B cell (primary cell): ENCODE results near the gene RGS6. TPM values are rescaled to one million over a fixed set of nuclear protein-coding genes. Genes with fewer than 3 reads are reported as not detected.

ENCODE experiments used
- ATAC-seq: fragments of 200-7000 bp; cut with Tn5 transposase; one replicate; pipeline ENCODE4 v1.10.0; 2021; ENCODE audit warnings: low read depth, mild to moderate bottlenecking, moderate number of reproducible peaks, moderate library complexity
- CTCF ChIA-PET: fragments of 350-600 bp; sonication (Branson Sonifier 250); formaldehyde crosslinking; loops from one replicate; lab custom pipeline; 2021; ENCODE audit warnings: antibody characterized with exemption, inconsistent platforms; lab: Charles Lee
- POLR2A ChIA-PET: fragments of 350-600 bp; sonication (Branson Sonifier 250); formaldehyde crosslinking; loops from one replicate; lab custom pipeline; 2021; ENCODE audit warnings: antibody characterized with exemption; lab: Charles Lee
- DNase-seq: peaks from one replicate; pipeline ENCODE4 v3.0.0; 2013
- H2AFZ ChIP-seq: 2 replicates; pipeline ENCODE4 v1.6.1; 2012; ENCODE audit warnings: mild to moderate bottlenecking, low read depth, low read length; ENCODE audit not compliant: insufficient read depth, poor library complexity, severe bottlenecking
- H3K27ac ChIP-seq, 2 donors: 1 replicate in 1 of 2; 2 replicates in 1 of 2; pipeline ENCODE4 v1.5.1; 2012 to 2013; ENCODE audit warnings: low read length in 2 of 2, mild to moderate bottlenecking in 2 of 2, moderate library complexity in 1 of 2
- H3K27me3 ChIP-seq, 4 experiments: fragments of 200-600 bp in 1 of 4; sonication (generic) in 1 of 4; replicated peaks in 1 of 4; 1 replicate in 2 of 4; 2 replicates in 2 of 4; pipeline versions ENCODE4 v1.6.1 to v1.7.0; 2013 to 2016; ENCODE audit warnings: low read length in 3 of 4, mild to moderate bottlenecking in 2 of 4, mixed read lengths in 1 of 4, moderate library complexity in 1 of 4; ENCODE audit not compliant: insufficient read depth in 4 of 4, control insufficient read depth in 3 of 4; ENCODE audit errors: control extremely low read depth in 1 of 4
- H3K36me3 ChIP-seq, 2 experiments: replicated peaks in 1 of 2; 1 replicate in 1 of 2; 2 replicates in 1 of 2; pipeline versions ENCODE4 v1.6.1 to v1.7.1; 2013; ENCODE audit warnings: low read length in 1 of 2; ENCODE audit not compliant: insufficient read depth in 2 of 2, control insufficient read depth in 1 of 2; ENCODE audit errors: control extremely low read depth in 1 of 2, extremely low read depth in 1 of 2
- H3K4me1 ChIP-seq, 2 donors: fragments of 200-600 bp in 1 of 2; sonication (generic) in 1 of 2; 1 replicate in 1 of 2; 2 replicates in 1 of 2; pipeline versions ENCODE4 v1.5.1 to v1.6.1; 2013 to 2017; ENCODE audit warnings: low read length in 2 of 2; ENCODE audit not compliant: control insufficient read depth in 2 of 2, insufficient read depth in 2 of 2
- H3K4me2 ChIP-seq: replicated peaks from 2 replicates; pipeline ENCODE3; 2012; ENCODE audit warnings: mild to moderate bottlenecking, low read depth, low read length; ENCODE audit not compliant: poor library complexity, severe bottlenecking
- H3K4me3 ChIP-seq, 5 experiments: fragments of 200-600 bp in 1 of 5; sonication (generic) in 1 of 5; 1 replicate in 3 of 5; 2 replicates in 2 of 5; pipeline versions ENCODE4 v1.5.1 to v1.7.0; 2011 to 2016; ENCODE audit warnings: low read length in 4 of 5, mild to moderate bottlenecking in 4 of 5, low read depth in 2 of 5, control low read depth in 1 of 5, moderate library complexity in 1 of 5; ENCODE audit not compliant: insufficient read depth in 1 of 5; ENCODE audit errors: control extremely low read depth in 1 of 5, extremely low read depth in 1 of 5
- H3K79me2 ChIP-seq: fragments of 200-600 bp; sonication (generic); one replicate; pipeline ENCODE4 v1.6.0; 2016; ENCODE audit warnings: low read length; ENCODE audit not compliant: control insufficient read depth, insufficient read depth
- H3K9ac ChIP-seq: fragments of 200-600 bp; sonication (generic); 2 replicates; pipeline ENCODE4 v1.6.1; 2017; ENCODE audit warnings: mild to moderate bottlenecking, low read length, moderate library complexity
- H3K9me3 ChIP-seq, 3 donors: one replicate each; pipeline versions ENCODE4 v1.6.1 to v1.7.1; 2013; ENCODE audit warnings: low read length in 2 of 3; ENCODE audit not compliant: control insufficient read depth in 2 of 3, insufficient read depth in 1 of 3; ENCODE audit errors: control extremely low read depth in 1 of 3
- H4K20me1 ChIP-seq: 2 replicates; pipeline ENCODE4 v1.6.0; 2012; ENCODE audit warnings: mild to moderate bottlenecking, low read length; ENCODE audit not compliant: insufficient read depth, control insufficient read depth, poor library complexity, severe bottlenecking
- H3K27ac Mint-ChIP-seq: one replicate; pipeline ENCODE4 v1.8.0; 2021; ENCODE audit warnings: mixed read lengths
- H3K27me3 Mint-ChIP-seq: one replicate; pipeline ENCODE4 v1.8.0; 2021; ENCODE audit warnings: mixed read lengths
- H3K4me1 Mint-ChIP-seq: one replicate; pipeline ENCODE4 v1.8.0; 2021; ENCODE audit warnings: mixed read lengths
- H3K4me3 Mint-ChIP-seq: one replicate; pipeline ENCODE4 v1.8.0; 2021; ENCODE audit warnings: mixed read lengths
- H3K9me3 Mint-ChIP-seq: one replicate; pipeline ENCODE4 v1.8.0; 2022; ENCODE audit warnings: mixed read lengths; ENCODE audit not compliant: insufficient read depth
- CTCF ChIP-seq: fragments of 200-600 bp; IDR thresholded peaks from one replicate; pipeline ENCODE4 v1.8.0; 2022; ENCODE audit warnings: antibody characterized with exemption, mild to moderate bottlenecking
- EZH2 ChIP-seq: IDR thresholded peaks from 2 replicates; pipeline ENCODE4 v1.6.1; 2012; ENCODE audit warnings: borderline replicate concordance, low read depth, mild to moderate bottlenecking, moderate library complexity, low read length; ENCODE audit not compliant: insufficient read depth, poor library complexity, severe bottlenecking
- WGBS: methylation state at CpG from one replicate; pipeline ENCODE4 v1.1.5; 2013; ENCODE audit warnings: missing lambda C conversion rate; ENCODE audit not compliant: insufficient coverage; 5-methylcytosine and 5-hydroxymethylcytosine counted together
- intact Hi-C: fragments of 100-400 bp; cut with micrococcal nuclease; formaldehyde crosslinking; loops from one replicate; pipeline ENCODE4 v1.10.0; 2022
- polyA plus RNA-seq: library from polyadenylated mRNA; depleted of rRNA; stranded (reverse); fragments of >200 nt; gene quantifications from 2 replicates; pipeline ENCODE4 v1.2.3, GENCODE V29; 2012
- total RNA-seq, 2 donors: library from RNA; stranded (reverse); fragments of 120-200 nt in 1 of 2; gene quantifications; 1 replicate in 1 of 2; 2 replicates in 1 of 2; pipeline versions ENCODE4 v1.2.3 to v1.2.4, GENCODE V29; 2013 to 2022

Gene RGS6
- total and polyA plus RNA-seq, 2 donors (not counting 1 experiment from before 2014, with no cell fraction given): 0.07 TPM; not detected in 1

GRCh38 chr14:72182708-72183432 is 250.6 kb downstream of the RGS6 start:
- no peak overlapping the region for H3K4me2 ChIP-seq
- no peak for TF ChIP-seq CTCF
- TF ChIP-seq EZH2: no peak
- no peak overlapping the region for H3K9ac ChIP-seq
- H3K27ac ChIP-seq: no peak overlapping the region
- H3K27me3 Mint-ChIP-seq: peaks cover 36% of the 10 kb centered on the region
- no peak overlapping the region for H3K27ac Mint-ChIP-seq
- POLR2A ChIA-PET: no interaction called here
- DNase-seq (no peak), ATAC-seq (no peak)
- peaks cover 0 to 5% (median 0%) of the 10 kb centered on the region in 4 experiments for H3K27me3 ChIP-seq
- no peak overlapping the region for H2AFZ ChIP-seq
- H3K9me3 Mint-ChIP-seq: peaks cover 4% of the 10 kb centered on the region
- H3K9me3 ChIP-seq: peaks cover 0 to 3% (median 0%) of the 10 kb centered on the region in 3 donors
- H4K20me1 ChIP-seq: no peaks in the 10 kb centered on the region
- intact Hi-C loops: no loop called here
- 71% methylated on average over 1 of the region's 4 CpGs for WGBS
- H3K4me1 ChIP-seq: no peaks in the 10 kb centered on the region
- CTCF ChIA-PET: no interaction called here
- H3K4me3 ChIP-seq: no peak overlapping the region
- H3K4me3 Mint-ChIP-seq: no peak overlapping the region
- no peaks in the 10 kb centered on the region for H3K4me1 Mint-ChIP-seq
- H3K79me2 ChIP-seq: no peaks in the 10 kb centered on the region
- no peaks in the 10 kb centered on the region for H3K36me3 ChIP-seq

GRCh38 chr14:72183631-72184030 is 251.4 kb downstream of the RGS6 start:
- no peaks in the 10 kb centered on the region for H3K36me3 ChIP-seq
- Mint-ChIP-seq H3K9me3 (peaks cover 4% of the 10 kb centered on the region), H3K4me1 (no peaks in the 10 kb centered on the region), H3K27me3 (peaks cover 44% of the 10 kb centered on the region), H3K27ac (no peak overlapping the region), H3K4me3 (no peak overlapping the region)
- H3K9me3 ChIP-seq: peaks cover 0 to 3% (median 0%) of the 10 kb centered on the region in 3 donors
- no peaks in the 10 kb centered on the region for H3K4me1 ChIP-seq
- H3K4me2 ChIP-seq: no peak overlapping the region
- no peak overlapping the region for H3K27ac ChIP-seq
- ATAC-seq: no peak
- no peaks in the 10 kb centered on the region for H4K20me1 ChIP-seq
- intact Hi-C loops: no loop called here
- CTCF ChIA-PET: no interaction called here
- no peaks in the 10 kb centered on the region for H3K79me2 ChIP-seq
- DNase-seq: no peak
- H3K4me3 ChIP-seq: no peak overlapping the region
- WGBS: no CpG with 5 or more reads among the region's 2 CpGs
- peaks cover 0 to 5% (median 0%) of the 10 kb centered on the region in 4 experiments for H3K27me3 ChIP-seq
- POLR2A ChIA-PET: no interaction called here
- H3K9ac ChIP-seq: no peak overlapping the region
- no peak for TF ChIP-seq EZH2
- TF ChIP-seq CTCF: no peak
- H2AFZ ChIP-seq: no peak overlapping the region
